Choroid plexus epithelial cell (primary cell): ENCODE data around the gene ALDH5A1.
A peak's percentile ranks its signal among the peaks of the same experiment; 100 is the strongest.
"Not testable (repeated sequence)": the region's sequence is repeated elsewhere in the genome, so short reads cannot be mapped to it uniquely, and the experiment has no call there.

Experiments used
- DNase-seq: peaks from one replicate; pipeline ENCODE4 v3.0.0-alpha.2; 2010; ENCODE audit warnings: low read depth
- H3K4me3 ChIP-seq: 2 replicates; pipeline ENCODE4 v1.5.1; 2011; ENCODE audit warnings: low read depth, mild to moderate bottlenecking, control low read depth, low read length, moderate library complexity
- TF ChIP-seq, protein P1 (sequence below): conservative IDR thresholded peaks from 2 replicates; pipeline ENCODE4 v1.5.1; 2011; ENCODE audit warnings: low read depth, mild to moderate bottlenecking, control low read depth, inconsistent platforms, low read length, moderate library complexity

The ALDH5A1 gene

DNA sequence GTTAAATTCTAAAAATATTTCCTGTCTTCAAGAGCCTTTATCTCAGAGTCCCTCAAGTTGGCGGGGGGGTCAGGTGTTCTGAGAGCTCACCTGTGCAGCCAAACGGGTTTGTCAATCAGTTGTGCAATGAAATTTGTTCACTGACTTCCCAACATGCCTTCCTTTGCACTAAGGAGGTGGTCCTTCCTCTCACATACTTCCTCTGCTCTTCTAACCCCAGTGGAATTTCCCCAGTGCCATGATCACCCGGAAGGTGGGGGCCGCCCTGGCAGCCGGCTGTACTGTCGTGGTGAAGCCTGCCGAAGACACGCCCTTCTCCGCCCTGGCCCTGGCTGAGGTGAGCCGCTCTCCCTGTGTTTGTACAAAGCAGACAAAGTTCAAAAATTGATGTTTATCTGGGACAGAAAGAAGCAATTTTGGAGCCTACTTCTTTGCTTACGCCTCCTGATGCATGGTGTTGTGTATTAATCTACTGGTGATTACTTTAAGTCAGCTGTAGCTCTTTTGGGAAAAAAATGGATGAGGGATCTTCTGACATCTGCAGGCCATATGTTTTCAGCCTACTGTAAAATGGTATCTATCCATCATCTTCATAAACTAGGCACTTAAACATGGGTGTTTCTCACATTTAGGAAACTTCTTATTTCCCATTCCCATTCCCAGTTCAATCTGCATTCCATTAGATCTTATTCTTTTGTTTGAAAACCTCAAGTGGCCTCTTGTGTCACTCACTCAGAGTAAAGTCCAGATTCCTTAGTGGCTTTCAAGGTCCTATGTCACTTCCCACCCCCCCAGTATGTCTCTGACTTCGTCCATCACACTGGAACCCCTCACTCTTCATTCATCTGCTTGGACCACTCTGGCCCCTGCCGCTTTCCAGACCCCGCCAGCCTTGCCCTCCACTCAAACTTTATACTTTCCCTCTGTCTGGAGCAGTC is 10.1 kb downstream of the ALDH5A1 start:
- DNase-seq, result no peak

DNA sequence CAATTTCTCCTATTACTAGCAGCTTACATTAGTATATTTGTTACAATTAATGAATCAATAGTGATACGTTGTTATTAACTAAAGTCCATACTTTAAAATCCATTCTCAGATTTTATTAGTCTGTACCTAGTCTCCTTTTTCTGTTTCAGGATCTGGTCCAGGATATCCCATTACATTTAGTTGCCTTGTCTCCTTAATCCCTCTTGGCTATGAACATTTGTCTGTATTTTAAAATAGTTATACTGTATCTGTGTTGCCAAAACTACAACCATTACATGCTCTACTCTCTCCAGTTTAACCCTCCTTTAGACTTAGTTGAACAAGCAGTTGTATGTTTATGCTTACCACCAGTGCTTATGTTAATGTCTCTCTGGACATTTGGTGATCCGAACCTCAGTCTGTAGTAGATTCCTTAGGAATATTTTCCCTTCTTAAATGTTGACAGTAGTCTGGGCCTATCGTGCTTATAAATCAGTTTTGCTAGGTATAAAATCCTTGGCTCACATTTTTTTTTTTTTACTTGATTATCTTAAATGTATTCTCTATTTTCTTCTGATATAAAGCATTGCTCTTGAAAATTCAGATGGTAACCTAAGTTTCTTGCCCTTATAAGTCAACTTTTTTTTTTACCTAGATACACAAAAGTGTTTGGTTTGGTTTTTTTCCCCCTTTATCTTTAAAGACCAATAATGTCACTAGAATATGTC is 12.2 kb downstream of the ALDH5A1 start:
- TF ChIP-seq, protein P1, sequence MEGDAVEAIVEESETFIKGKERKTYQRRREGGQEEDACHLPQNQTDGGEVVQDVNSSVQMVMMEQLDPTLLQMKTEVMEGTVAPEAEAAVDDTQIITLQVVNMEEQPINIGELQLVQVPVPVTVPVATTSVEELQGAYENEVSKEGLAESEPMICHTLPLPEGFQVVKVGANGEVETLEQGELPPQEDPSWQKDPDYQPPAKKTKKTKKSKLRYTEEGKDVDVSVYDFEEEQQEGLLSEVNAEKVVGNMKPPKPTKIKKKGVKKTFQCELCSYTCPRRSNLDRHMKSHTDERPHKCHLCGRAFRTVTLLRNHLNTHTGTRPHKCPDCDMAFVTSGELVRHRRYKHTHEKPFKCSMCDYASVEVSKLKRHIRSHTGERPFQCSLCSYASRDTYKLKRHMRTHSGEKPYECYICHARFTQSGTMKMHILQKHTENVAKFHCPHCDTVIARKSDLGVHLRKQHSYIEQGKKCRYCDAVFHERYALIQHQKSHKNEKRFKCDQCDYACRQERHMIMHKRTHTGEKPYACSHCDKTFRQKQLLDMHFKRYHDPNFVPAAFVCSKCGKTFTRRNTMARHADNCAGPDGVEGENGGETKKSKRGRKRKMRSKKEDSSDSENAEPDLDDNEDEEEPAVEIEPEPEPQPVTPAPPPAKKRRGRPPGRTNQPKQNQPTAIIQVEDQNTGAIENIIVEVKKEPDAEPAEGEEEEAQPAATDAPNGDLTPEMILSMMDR, result no peak
- no peak overlapping the region for H3K4me3 ChIP-seq
- no peak for DNase-seq

More for the DNA sequence above, 10.1 kb downstream of the ALDH5A1 start:
- H3K4me3 ChIP-seq, result no peak overlapping the region
- TF ChIP-seq, protein P1, result no peak

DNA sequence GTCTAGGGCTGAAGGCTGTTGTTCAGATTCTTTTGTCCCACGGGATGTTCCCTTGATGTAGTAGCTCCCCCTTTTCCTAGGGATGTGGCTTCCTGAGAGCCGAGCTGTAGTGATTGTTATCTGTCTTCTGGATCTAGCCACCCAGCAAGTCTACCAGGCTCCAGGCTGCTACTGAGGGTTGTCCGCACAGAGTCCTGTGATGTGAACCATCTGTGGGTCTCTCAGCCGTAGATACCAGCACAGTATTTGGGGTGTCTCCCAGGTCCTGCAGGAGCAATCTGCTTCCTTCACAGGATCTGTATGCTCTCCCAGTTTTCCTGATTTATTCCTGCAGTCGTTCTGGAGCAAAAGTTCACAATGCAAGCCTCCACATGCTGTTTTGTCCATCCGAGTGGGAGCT is 17.2 kb downstream of the ALDH5A1 start:
- H3K4me3 ChIP-seq, DNase-seq: not testable (repeated sequence)

DNA sequence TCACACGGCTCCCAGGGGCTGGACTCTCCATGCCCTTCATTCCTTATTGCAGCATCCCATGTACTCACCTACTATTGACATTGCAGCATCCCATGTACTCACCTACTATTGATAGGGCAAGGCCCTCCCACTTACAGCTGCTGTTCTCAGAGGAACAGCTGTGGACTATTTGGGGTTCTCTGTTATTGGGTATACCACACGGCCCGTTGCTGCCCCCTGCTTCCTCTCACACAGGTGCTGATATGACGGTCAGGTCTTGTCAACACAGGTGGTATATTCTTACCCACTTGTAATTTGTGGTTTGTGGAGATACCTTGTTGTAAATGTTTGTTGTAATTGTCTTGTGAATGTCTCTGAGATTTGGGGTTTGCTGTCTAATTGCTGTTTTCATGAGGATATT is 18.8 kb downstream of the ALDH5A1 start:
- DNase-seq, result no peak
- no peak overlapping the region for H3K4me3 ChIP-seq
- TF ChIP-seq, protein P1, result no peak

DNA sequence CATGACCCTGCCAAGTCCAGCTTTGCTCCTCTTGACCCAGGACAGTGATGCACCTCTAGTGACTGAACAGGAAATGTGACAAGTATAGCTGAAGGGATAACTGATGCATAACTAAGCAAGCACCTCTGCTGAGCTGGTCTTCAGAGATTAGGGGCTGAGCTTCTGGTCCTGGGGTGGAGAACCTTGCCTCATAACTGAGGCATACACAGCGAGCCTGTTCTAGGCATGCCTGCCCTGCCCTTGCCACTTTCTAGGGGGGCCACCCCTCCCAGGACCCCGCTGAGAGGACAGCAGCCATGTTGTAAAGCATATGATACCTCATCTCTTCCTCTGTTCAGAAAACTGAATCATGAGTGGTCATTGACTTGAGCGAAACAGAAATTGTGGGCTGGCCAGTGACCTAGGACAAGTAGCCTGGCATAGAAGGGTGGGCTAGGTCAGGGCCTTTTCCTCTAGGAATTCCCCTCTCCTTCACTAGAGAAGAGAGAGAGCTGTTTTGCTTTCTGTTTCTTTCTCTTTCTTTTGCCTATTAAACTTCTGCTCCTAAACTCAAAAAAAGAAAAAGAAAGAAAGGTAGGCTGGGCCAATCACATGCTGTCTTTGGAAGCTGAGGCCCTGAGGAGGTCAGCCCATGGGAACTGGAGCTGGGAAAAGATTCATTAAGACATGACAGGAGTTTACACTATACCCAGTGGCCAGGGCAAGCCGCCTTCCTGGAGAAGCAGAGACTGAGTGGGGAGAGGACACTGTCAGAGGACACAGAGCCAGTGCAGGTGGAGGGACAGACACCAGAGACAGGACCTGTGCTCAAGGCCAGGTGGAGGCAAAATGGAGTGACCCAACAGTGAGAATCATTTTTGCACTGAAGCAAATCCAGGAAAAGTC is 23.1 kb downstream of the ALDH5A1 start:
- no peak for DNase-seq
- TF ChIP-seq, protein P1, result no peak
- no peak overlapping the region for H3K4me3 ChIP-seq

DNA sequence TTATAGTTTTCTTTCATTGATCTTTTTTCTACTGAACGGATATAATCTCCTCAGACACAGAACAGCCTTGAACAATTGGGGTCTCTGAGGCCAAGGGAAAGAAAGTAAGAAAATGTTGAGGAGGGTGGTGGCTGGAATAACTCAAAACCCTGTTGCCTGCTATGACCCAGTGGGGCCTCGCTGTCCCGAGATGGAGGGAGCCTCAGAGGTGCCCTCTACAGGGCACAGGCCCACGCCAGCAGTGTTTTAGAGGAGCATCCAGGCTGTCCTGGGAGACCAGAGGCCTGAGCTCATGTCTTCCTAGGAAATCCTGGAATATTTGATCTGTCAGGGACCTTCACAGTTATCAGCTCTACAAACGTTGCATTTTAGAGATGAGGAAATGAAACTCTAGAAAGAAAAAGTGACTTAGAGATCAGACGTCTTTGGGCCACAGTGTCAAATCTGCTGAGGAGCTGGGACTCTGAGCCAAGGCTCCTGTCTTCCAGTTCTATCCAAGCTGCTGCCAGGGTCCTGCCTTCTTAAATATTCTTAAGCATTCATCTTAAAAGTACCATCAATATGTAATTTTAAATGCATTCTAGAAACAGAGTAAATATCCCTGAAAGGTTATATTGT is 26.3 kb downstream of the ALDH5A1 start:
- no peak overlapping the region for H3K4me3 ChIP-seq
- peak; percentile 57 for DNase-seq
- TF ChIP-seq, protein P1, result peak; percentile 89
